NT2/D1 (cell line): ENCODE results near the gene GCSAM.

ENCODE experiments used
- DNase-seq: peaks from one replicate; pipeline ENCODE4 v3.0.0-alpha.2; 2011; ENCODE audit warnings: low read depth, low spot score
- H3K27me3 ChIP-seq: 2 replicates; pipeline ENCODE4 v1.6.0; 2011; ENCODE audit warnings: mild to moderate bottlenecking; ENCODE audit not compliant: insufficient read length, insufficient read depth
- H3K36me3 ChIP-seq: 2 replicates; pipeline ENCODE4 v1.6.1; 2011; ENCODE audit warnings: mild to moderate bottlenecking, low read length, mixed read lengths; ENCODE audit not compliant: insufficient read depth, insufficient read length
- H3K4me1 ChIP-seq: 2 replicates; pipeline ENCODE4 v1.5.1; 2011; ENCODE audit not compliant: insufficient read depth, insufficient read length
- H3K4me3 ChIP-seq: 2 replicates; pipeline ENCODE4 v1.5.1; 2011; ENCODE audit warnings: low read depth; ENCODE audit not compliant: insufficient read length
- H3K9ac ChIP-seq: 2 replicates; pipeline ENCODE4 v1.6.0; 2011; ENCODE audit warnings: low read depth; ENCODE audit not compliant: insufficient read length
- H3K9me3 ChIP-seq: 2 replicates; pipeline ENCODE4 v1.5.1; 2011; ENCODE audit warnings: mild to moderate bottlenecking, low read length; ENCODE audit not compliant: insufficient read depth
- SUZ12 ChIP-seq: IDR thresholded peaks from 2 replicates; pipeline ENCODE4 v1.6.1; 2011; ENCODE audit not compliant: insufficient read length, insufficient read depth; ENCODE audit errors: extremely low read depth
- YY1 ChIP-seq: IDR thresholded peaks from 2 replicates; pipeline ENCODE4 v1.6.1; 2011; ENCODE audit not compliant: insufficient read length, insufficient read depth
- ZNF274 ChIP-seq: IDR thresholded peaks from 2 replicates; pipeline ENCODE4 v1.6.1; 2011; ENCODE audit warnings: mild to moderate bottlenecking, low read depth, low read length

Gene GCSAM

GRCh38 chr3:112121577-112122547 lies 11.2 kb downstream of the GCSAM start:
- DNase-seq: no peak
- Histone ChIP-seq H3K27me3 (no peaks in the 10 kb centered on the region), H3K4me3 (no peak overlapping the region), H3K9me3 (no peaks in the 10 kb centered on the region), H3K4me1 (no peaks in the 10 kb centered on the region), H3K36me3 (peaks cover 67% of the 10 kb centered on the region), H3K9ac (no peak overlapping the region)
- TF ChIP-seq ZNF274 (no peak), YY1 (no peak), SUZ12 (no peak)

GRCh38 chr3:112119962-112120836 lies 12.8 kb downstream of the GCSAM start:
- DNase-seq: no peak
- peaks cover 78% of the 10 kb centered on the region for H3K36me3 ChIP-seq
- H3K27me3 ChIP-seq: no peaks in the 10 kb centered on the region
- H3K4me3 ChIP-seq: no peak overlapping the region
- TF ChIP-seq ZNF274: no peak
- no peak for TF ChIP-seq YY1
- TF ChIP-seq SUZ12: no peak
- H3K4me1 ChIP-seq: no peaks in the 10 kb centered on the region
- H3K9ac ChIP-seq: no peak overlapping the region
- H3K9me3 ChIP-seq: no peaks in the 10 kb centered on the region

- Histone ChIP-seq H3K9me3 (no peaks in the 10 kb centered on the region), H3K4me1 (no peaks in the 10 kb centered on the region), H3K27me3 (no peaks in the 10 kb centered on the region), H3K4me3 (no peak overlapping the region), H3K9ac (no peak overlapping the region), H3K36me3 (peaks cover 81% of the 10 kb centered on the region)
- TF ChIP-seq YY1: no peak
- no peak for TF ChIP-seq SUZ12
- TF ChIP-seq ZNF274: no peak
- no peak for DNase-seq
Observed at GRCh38 chr3:112117841-112118571, 15.0 kb downstream of the GCSAM start.

GRCh38 chr3:112117415-112117814 lies 15.6 kb downstream of the GCSAM start:
- Histone ChIP-seq H3K27me3 (no peaks in the 10 kb centered on the region), H3K4me3 (no peak overlapping the region), H3K9ac (no peak overlapping the region), H3K36me3 (peaks cover 82% of the 10 kb centered on the region), H3K4me1 (no peaks in the 10 kb centered on the region), H3K9me3 (no peaks in the 10 kb centered on the region)
- TF ChIP-seq YY1 (no peak), SUZ12 (no peak), ZNF274 (no peak)
- DNase-seq: no peak

GRCh38 chr3:112116748-112117186 lies 16.3 kb downstream of the GCSAM start:
- no peaks in the 10 kb centered on the region for H3K4me1 ChIP-seq
- no peak overlapping the region for H3K4me3 ChIP-seq
- no peaks in the 10 kb centered on the region for H3K9me3 ChIP-seq
- no peak for TF ChIP-seq SUZ12
- no peak for TF ChIP-seq YY1
- no peak for TF ChIP-seq ZNF274
- H3K27me3 ChIP-seq: no peaks in the 10 kb centered on the region
- peaks cover 83% of the 10 kb centered on the region for H3K36me3 ChIP-seq
- DNase-seq: no peak
- no peak overlapping the region for H3K9ac ChIP-seq

- peaks cover 84% of the 10 kb centered on the region for H3K36me3 ChIP-seq
- no peak overlapping the region for H3K4me3 ChIP-seq
- no peak overlapping the region for H3K9ac ChIP-seq
Observed at GRCh38 chr3:112115806-112116383, 17.2 kb downstream of the GCSAM start.

More at GRCh38 chr3:112115806-112116383, 17.2 kb downstream of the GCSAM start:
- H3K27me3 ChIP-seq: no peaks in the 10 kb centered on the region
- no peaks in the 10 kb centered on the region for H3K9me3 ChIP-seq
- TF ChIP-seq SUZ12: no peak
- no peak for TF ChIP-seq ZNF274
- no peak for TF ChIP-seq YY1
- no peak for DNase-seq
- no peaks in the 10 kb centered on the region for H3K4me1 ChIP-seq
